SKM-1 treated with dmso at 0.1 percent for 144 hours (cell line): ENCODE measurements around the gene CPLX3.

Source experiments
- DNase-seq: peaks from one replicate; lab custom pipeline; 2025; ENCODE audit not compliant: unreplicated experiment; lab: John Stamatoyannopoulos, UW

The CPLX3 gene

GRCh38 chr15:74827614-74828013 lies 1.2 kb downstream of the CPLX3 start:
- DNase-seq = no peak

GRCh38 chr15:74828835-74829234 lies 2.4 kb downstream of the CPLX3 start:
- no peak for DNase-seq

GRCh38 chr15:74829486-74829885 lies 3.1 kb downstream of the CPLX3 start:
- no peak for DNase-seq

GRCh38 chr15:74829991-74830390 lies 3.6 kb downstream of the CPLX3 start:
- DNase-seq = no peak

GRCh38 chr15:74830868-74831267 lies 4.4 kb downstream of the CPLX3 start:
- no peak for DNase-seq

- DNase-seq = no peak
Observed at GRCh38 chr15:74831813-74832495, 5.5 kb downstream of the CPLX3 start.

GRCh38 chr15:74832826-74833225 lies 6.4 kb downstream of the CPLX3 start:
- DNase-seq = no peak

GRCh38 chr15:74833376-74834107 lies 7.1 kb downstream of the CPLX3 start:
- no peak for DNase-seq

GRCh38 chr15:74835312-74835823 lies 8.9 kb downstream of the CPLX3 start:
- DNase-seq = peak; percentile 26

- DNase-seq = no peak
Observed at GRCh38 chr15:74836846-74837245, 10.4 kb downstream of the CPLX3 start.

GRCh38 chr15:74837482-74838136 lies 11.2 kb downstream of the CPLX3 start:
- no peak for DNase-seq

GRCh38 chr15:74838137-74838516 lies 11.7 kb downstream of the CPLX3 start:
- DNase-seq = no peak

- no peak for DNase-seq
Observed at GRCh38 chr15:74838746-74839525, 12.5 kb downstream of the CPLX3 start.

- DNase-seq = no peak
Observed at GRCh38 chr15:74839526-74840395, 13.3 kb downstream of the CPLX3 start.

- DNase-seq = no peak
Observed at GRCh38 chr15:74840851-74841775, 14.7 kb downstream of the CPLX3 start.

GRCh38 chr15:74841891-74842373 lies 15.5 kb downstream of the CPLX3 start:
- no peak for DNase-seq

- DNase-seq = peak; percentile 87
Observed at GRCh38 chr15:74842581-74843444, 16.4 kb downstream of the CPLX3 start, which contains the start of gene ULK3. Gene ULK3, minus strand, starts transcription at chr15:74843156. Its CDS starts 51 bp downstream, at chr15:74843105.

GRCh38 chr15:74843445-74843828 lies 17.0 kb downstream of the CPLX3 start:
- no peak for DNase-seq
